ENCODE results near the gene MYH7.
A peak's percentile ranks its signal among the peaks of the same experiment; 100 is the strongest.

MYH7 gene

DNA sequence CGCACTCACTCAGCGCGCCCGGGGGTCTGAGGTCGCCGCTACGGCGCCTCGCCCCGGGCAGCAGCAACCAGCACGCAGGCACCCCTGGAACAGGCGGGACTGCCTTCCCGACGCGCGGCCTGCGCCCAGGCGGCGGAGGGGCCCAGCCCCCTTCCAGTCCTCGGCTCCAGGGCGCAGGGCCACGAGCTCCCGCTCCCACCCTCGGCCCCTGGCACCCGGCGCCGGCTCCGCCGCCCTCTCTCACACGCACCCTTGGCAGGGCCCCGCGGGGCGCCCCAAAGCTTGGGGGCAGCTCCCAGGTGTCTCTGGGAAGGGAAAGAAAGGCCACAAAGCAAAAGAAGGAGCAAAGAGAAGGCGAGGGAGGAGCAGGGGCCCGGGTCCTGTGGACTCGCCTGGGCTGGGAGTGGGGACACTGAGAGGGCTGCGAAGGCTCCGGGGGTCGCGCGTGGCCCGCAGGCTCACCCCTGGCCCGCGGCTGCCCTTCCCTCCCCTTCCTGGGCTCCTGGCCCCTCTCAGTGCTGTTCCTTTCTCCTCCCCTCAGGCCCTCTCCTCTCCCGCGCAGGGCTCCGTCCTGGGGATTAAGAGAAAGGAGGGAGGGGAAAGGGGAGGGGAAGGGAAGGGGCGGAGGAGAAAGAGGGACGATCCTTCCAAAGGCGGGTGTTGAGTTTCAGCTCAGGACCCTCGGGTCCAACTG is 69.6 kb downstream of the MYH7 start:
- no peak for DNase-seq

DNA sequence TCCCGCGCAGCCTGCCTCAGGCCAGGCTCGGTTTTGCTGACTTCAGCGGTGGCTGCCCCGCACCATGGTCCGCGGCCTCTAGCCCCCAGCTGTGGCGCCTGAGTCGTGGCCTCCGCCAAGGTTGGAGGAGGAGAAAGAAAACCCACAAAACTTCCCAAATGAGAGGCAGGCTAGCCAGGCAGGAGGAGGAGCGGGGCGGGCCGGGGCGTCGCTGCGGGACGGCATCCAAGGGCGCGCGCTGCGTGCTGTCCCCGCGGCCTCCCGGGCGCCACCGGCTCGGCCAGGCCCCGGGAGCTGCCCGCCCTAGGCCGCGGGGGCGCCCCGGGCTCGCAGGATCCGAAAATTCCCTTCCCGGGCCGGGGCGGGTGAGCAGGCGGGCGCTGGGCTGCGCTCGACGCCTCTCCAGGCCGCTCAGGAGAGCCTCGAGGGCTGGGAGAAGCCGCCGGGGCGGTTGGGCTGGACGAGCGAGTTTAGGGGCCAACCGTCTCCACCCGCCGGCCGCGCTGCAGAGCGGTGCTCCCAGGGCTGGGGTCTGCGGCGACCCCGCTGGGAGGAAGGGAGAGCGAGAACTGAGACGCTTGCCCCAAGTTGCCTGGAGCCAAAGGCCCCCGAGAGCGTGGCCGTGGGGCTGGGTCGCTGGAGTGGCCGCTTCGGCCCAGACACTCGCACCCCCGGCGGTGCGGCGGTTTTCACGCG is 70.3 kb downstream of the MYH7 start, which contains the start of gene EFS:
Gene EFS, minus strand, starts transcription at position 137 of the 696 bp plus-strand sequence. CDS start 147 bp downstream, outside the sequence.
- peak; percentile 30 for DNase-seq

DNA sequence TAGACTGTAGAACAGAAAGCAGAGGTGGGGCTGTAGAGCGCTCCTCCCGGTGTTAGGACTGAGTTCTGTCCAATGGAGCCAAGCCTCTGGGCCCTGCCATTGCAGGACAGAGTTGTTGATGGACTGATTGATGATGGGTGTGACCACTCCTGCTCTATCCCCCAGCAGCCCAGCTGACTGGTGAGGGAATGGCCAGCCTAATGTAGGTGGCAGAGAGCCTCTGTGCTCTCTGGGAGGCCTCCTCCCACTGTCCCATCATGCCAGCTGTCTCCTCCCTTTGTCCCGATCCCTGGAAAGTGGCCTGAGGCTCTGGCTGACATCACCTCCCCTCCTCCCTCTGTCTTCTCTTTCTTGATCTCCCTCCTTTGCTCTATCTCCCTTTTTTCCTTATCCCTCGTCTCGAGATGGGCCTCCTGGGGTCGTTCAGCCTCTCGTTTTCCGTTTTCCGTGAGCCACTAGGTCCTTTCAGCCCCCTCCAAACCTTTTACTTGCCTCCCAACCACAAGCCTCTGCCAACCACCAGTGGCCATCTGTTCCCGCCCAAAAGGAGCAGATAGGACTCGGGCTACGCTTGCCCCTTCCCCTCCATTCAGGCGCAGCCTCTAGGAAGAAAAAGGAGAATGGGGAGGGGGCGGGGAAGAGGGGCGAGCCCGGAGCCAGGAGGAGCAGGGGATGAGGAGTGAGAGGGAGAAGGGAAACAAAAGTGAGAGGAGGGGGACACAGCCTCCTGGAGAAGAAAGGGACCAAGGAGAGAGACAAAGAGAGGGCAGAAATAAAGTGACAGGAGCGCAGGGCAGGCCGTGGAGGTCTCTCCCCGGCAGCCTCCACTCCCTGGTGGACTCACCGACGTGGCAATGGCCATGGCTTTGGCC is 71.1 kb downstream of the MYH7 start:
- DNase-seq: no peak

Measured in hematopoietic multipotent progenitor cell treated with erythropoietin and hydrocortisone succinate and interleukin-3 and kit ligand, for 4 days (in vitro differentiated cells).